GM18508 (cell line): ENCODE measurements around the gene AMBRA1.

Experiments used
- ATAC-seq: cut with Tn5 transposase; IDR thresholded peaks from one replicate; pipeline ENCODE4 v1.9.1; 2021; ENCODE audit warnings: moderate number of reproducible peaks; ENCODE audit not compliant: insufficient read depth, unreplicated experiment

Gene AMBRA1

GRCh38 chr11:46480166-46480726 lies 113.6 kb downstream of the AMBRA1 start:
- ATAC-seq: no peak

GRCh38 chr11:46479601-46480000 lies 114.2 kb downstream of the AMBRA1 start:
- ATAC-seq: no peak

GRCh38 chr11:46478196-46478595 lies 115.6 kb downstream of the AMBRA1 start:
- ATAC-seq: no peak

- no peak for ATAC-seq
Observed at GRCh38 chr11:46477136-46477535, 116.7 kb downstream of the AMBRA1 start.

GRCh38 chr11:46475926-46476545 lies 117.8 kb downstream of the AMBRA1 start:
- ATAC-seq: no peak

GRCh38 chr11:46475051-46475925 lies 118.5 kb downstream of the AMBRA1 start:
- no peak for ATAC-seq

GRCh38 chr11:46472662-46472994 lies 121.2 kb downstream of the AMBRA1 start:
- ATAC-seq: no peak

- no peak for ATAC-seq
Observed at GRCh38 chr11:46471943-46472661, 121.7 kb downstream of the AMBRA1 start.

- no peak for ATAC-seq
Observed at GRCh38 chr11:46469926-46470325, 123.9 kb downstream of the AMBRA1 start.

- no peak for ATAC-seq
Observed at GRCh38 chr11:46465683-46466082, 128.1 kb downstream of the AMBRA1 start.

GRCh38 chr11:46463701-46464421 lies 130.0 kb downstream of the AMBRA1 start:
- ATAC-seq: no peak

- ATAC-seq: no peak
Observed at GRCh38 chr11:46461461-46461927, 132.3 kb downstream of the AMBRA1 start.

GRCh38 chr11:46458491-46458890 lies 135.3 kb downstream of the AMBRA1 start:
- ATAC-seq: no peak

- no peak for ATAC-seq
Observed at GRCh38 chr11:46457659-46458424, 136.0 kb downstream of the AMBRA1 start.

GRCh38 chr11:46457021-46457420 lies 136.8 kb downstream of the AMBRA1 start:
- no peak for ATAC-seq

GRCh38 chr11:46456269-46457001 lies 137.4 kb downstream of the AMBRA1 start:
- no peak for ATAC-seq

GRCh38 chr11:46455834-46456233 lies 138.0 kb downstream of the AMBRA1 start:
- no peak for ATAC-seq

- no peak for ATAC-seq
Observed at GRCh38 chr11:46452918-46453517, 140.8 kb downstream of the AMBRA1 start.
